HEK293 (cell line): ENCODE data around the gene NOXRED1.

Experiments
- CTCF ChIA-PET: fragments of 350-600 bp; formaldehyde crosslinking; extraction: SDS; loops from one replicate; lab custom pipeline; 2021; ENCODE audit warnings: antibody characterized with exemption; lab: Yijun Ruan, JAX
- POLR2A ChIA-PET: fragments of 300-600 bp; formaldehyde crosslinking; extraction: SDS; loops from one replicate; lab custom pipeline; 2020; ENCODE audit warnings: antibody characterized with exemption, inconsistent platforms; lab: Yijun Ruan, JAX
- H3K27ac ChIP-seq: fragments of 200-500 bp; sonication (Bioruptor generic); 2 replicates; pipeline ENCODE4 v1.5.1; 2014; ENCODE audit warnings: low read depth, low read length, control low read depth, inconsistent platforms; ENCODE audit errors: extremely low read depth
- H3K36me3 ChIP-seq, 2 experiments: fragments of 200-500 bp in 1 of 2; sonication (Bioruptor generic) in 1 of 2; 1 replicate in 1 of 2; 2 replicates in 1 of 2; pipeline ENCODE4 v1.5.1; 2014 to 2017; ENCODE audit warnings: inconsistent platforms in 2 of 2, low read length in 2 of 2; ENCODE audit not compliant: control insufficient read depth in 2 of 2, insufficient read depth in 1 of 2
- H3K4me1 ChIP-seq: fragments of 200-500 bp; sonication (Bioruptor generic); 2 replicates; pipeline ENCODE4 v1.5.1; 2014; ENCODE audit warnings: mild to moderate bottlenecking, low read length, inconsistent platforms; ENCODE audit not compliant: control insufficient read depth, insufficient read depth
- H3K4me3 ChIP-seq: 2 replicates; pipeline ENCODE4 v1.5.1; 2011; ENCODE audit warnings: low read depth, mild to moderate bottlenecking, control low read depth, low read length, moderate library complexity
- H3K9me3 ChIP-seq: fragments of 200-500 bp; sonication (Bioruptor generic); 2 replicates; pipeline ENCODE4 v1.5.1; 2014; ENCODE audit warnings: low read depth, low read length, inconsistent platforms; ENCODE audit not compliant: control insufficient read depth, insufficient read depth
- CTCF ChIP-seq: fragments of 450-650 bp; formaldehyde crosslinking; IDR thresholded peaks from 2 replicates; pipeline ENCODE4 v1.5.1; 2016; ENCODE audit warnings: missing biosample characterization, missing genetic modification characterization
- FEZF1 ChIP-seq: fragments of 450-650 bp; formaldehyde crosslinking; IDR thresholded peaks from 2 replicates; pipeline ENCODE4 v1.5.1; 2016; ENCODE audit warnings: missing biosample characterization, missing genetic modification characterization
- HIC1 ChIP-seq: fragments of 450-650 bp; formaldehyde crosslinking; IDR thresholded peaks from 2 replicates; pipeline ENCODE4 v1.5.1; 2016; ENCODE audit warnings: missing biosample characterization, missing genetic modification characterization
- KLF17 ChIP-seq: fragments of 450-650 bp; formaldehyde crosslinking; IDR thresholded peaks from 2 replicates; pipeline ENCODE4 v1.5.1; 2016; ENCODE audit warnings: missing biosample characterization, missing genetic modification characterization
- PRDM4 ChIP-seq: fragments of 450-650 bp; formaldehyde crosslinking; IDR thresholded peaks from 2 replicates; pipeline ENCODE4 v1.5.1; 2017; ENCODE audit warnings: missing biosample characterization, missing genetic modification characterization
- SETDB1 ChIP-seq: IDR thresholded peaks from one replicate; pipeline ENCODE4 v1.6.1; 2017; ENCODE audit warnings: mild to moderate bottlenecking, low read length, moderate library complexity, mixed read lengths; ENCODE audit not compliant: insufficient read length
- SP2 ChIP-seq: fragments of 450-650 bp; formaldehyde crosslinking; IDR thresholded peaks from 2 replicates; pipeline ENCODE4 v1.5.1; 2016; ENCODE audit warnings: missing biosample characterization, missing genetic modification characterization
- WT1 ChIP-seq: fragments of 450-650 bp; formaldehyde crosslinking; IDR thresholded peaks from 2 replicates; pipeline ENCODE4 v1.5.1; 2016; ENCODE audit warnings: missing biosample characterization, missing genetic modification characterization
- ZBTB21 ChIP-seq: fragments of 450-650 bp; formaldehyde crosslinking; IDR thresholded peaks from 2 replicates; pipeline ENCODE4 v1.5.1; 2017; ENCODE audit warnings: missing biosample characterization, missing genetic modification characterization
- ZFP3 ChIP-seq: fragments of 450-650 bp; formaldehyde crosslinking; IDR thresholded peaks from 2 replicates; pipeline ENCODE4 v1.5.1; 2016; ENCODE audit warnings: low read depth, missing biosample characterization, missing genetic modification characterization
- ZNF138 ChIP-seq: fragments of 450-650 bp; formaldehyde crosslinking; IDR thresholded peaks from 2 replicates; pipeline ENCODE4 v1.5.1; 2016; ENCODE audit warnings: missing biosample characterization, missing genetic modification characterization, borderline replicate concordance
- ZNF266 ChIP-seq: fragments of 450-650 bp; formaldehyde crosslinking; IDR thresholded peaks from 2 replicates; pipeline ENCODE4 v1.5.1; 2016; ENCODE audit warnings: missing biosample characterization, missing genetic modification characterization, low read depth
- ZNF341 ChIP-seq: fragments of 450-650 bp; formaldehyde crosslinking; IDR thresholded peaks from 2 replicates; pipeline ENCODE4; 2016; ENCODE audit warnings: low read depth, missing biosample characterization, missing genetic modification characterization
- ZNF37A ChIP-seq: fragments of 450-650 bp; IDR thresholded peaks from 2 replicates; pipeline ENCODE4 v1.5.1; 2018; ENCODE audit warnings: missing biosample characterization, missing genetic modification characterization
- ZNF510 ChIP-seq: fragments of 450-650 bp; formaldehyde crosslinking; IDR thresholded peaks from 2 replicates; pipeline ENCODE4 v1.5.1; 2018; ENCODE audit warnings: mild to moderate bottlenecking, missing genetic modification characterization, missing biosample characterization; ENCODE audit not compliant: insufficient replicate concordance
- ZNF544 ChIP-seq: fragments of 450-650 bp; formaldehyde crosslinking; IDR thresholded peaks from 2 replicates; pipeline ENCODE4 v1.5.0; 2017; ENCODE audit warnings: missing biosample characterization, missing genetic modification characterization
- ZNF561 ChIP-seq: fragments of 450-650 bp; IDR thresholded peaks from 2 replicates; pipeline ENCODE4 v1.5.1; 2018; ENCODE audit warnings: missing biosample characterization, missing genetic modification characterization, borderline replicate concordance
- ZNF621 ChIP-seq: fragments of 450-650 bp; formaldehyde crosslinking; IDR thresholded peaks from 2 replicates; pipeline ENCODE4 v1.5.1; 2017; ENCODE audit warnings: missing biosample characterization, missing genetic modification characterization
- ZNF658 ChIP-seq: fragments of 450-650 bp; formaldehyde crosslinking; IDR thresholded peaks from 2 replicates; pipeline ENCODE4; 2016; ENCODE audit warnings: missing biosample characterization, missing genetic modification characterization
- ZNF791 ChIP-seq: fragments of 450-650 bp; formaldehyde crosslinking; IDR thresholded peaks from 2 replicates; pipeline ENCODE4 v1.5.1; 2016; ENCODE audit warnings: missing biosample characterization, missing genetic modification characterization
- ZNF837 ChIP-seq: fragments of 450-650 bp; formaldehyde crosslinking; IDR thresholded peaks from 2 replicates; pipeline ENCODE4 v1.5.1; 2016; ENCODE audit warnings: missing biosample characterization, missing genetic modification characterization
- ZSCAN23 ChIP-seq: fragments of 450-650 bp; formaldehyde crosslinking; IDR thresholded peaks from 2 replicates; pipeline ENCODE4 v1.5.1; 2016; ENCODE audit warnings: missing biosample characterization, missing genetic modification characterization

NOXRED1 gene

GRCh38 chr14:77458249-77458950 is 35.1 kb upstream of the NOXRED1 start:
- H3K27ac ChIP-seq, result peak overlapping the region; percentile 90
- TF ChIP-seq ZNF561 (tag by site-specific recombination), result no peak
- no peak for TF ChIP-seq ZBTB21 (tag by site-specific recombination)
- no peak for TF ChIP-seq ZNF37A (tag by site-specific recombination)
- no peak for TF ChIP-seq ZNF791
- TF ChIP-seq HIC1 (tag by site-specific recombination), result no peak
- no peak for TF ChIP-seq ZNF837 (tag by site-specific recombination)
- no peak for TF ChIP-seq ZSCAN23
- TF ChIP-seq ZNF510, result no peak
- TF ChIP-seq ZNF341, result no peak
- no peak for TF ChIP-seq KLF17 (tag by site-specific recombination)
- TF ChIP-seq ZNF138 (tag by site-specific recombination), result no peak
- no peak for TF ChIP-seq ZNF658 (tag by site-specific recombination)
- no peak for TF ChIP-seq ZNF544 (tag by site-specific recombination)
- TF ChIP-seq ZNF266 (tag by site-specific recombination), result no peak
- no peak for TF ChIP-seq FEZF1 (tag by site-specific recombination)
- TF ChIP-seq SP2, result peak; percentile 33
- 0 out of 2 replicates have a peak, but pooled peaks have one; percentile 8 for TF ChIP-seq CTCF (tag by site-specific recombination)
- TF ChIP-seq ZNF621 (tag by site-specific recombination), result no peak
- 0 out of 2 replicates have a peak, but pooled peaks have one; percentile 4 for TF ChIP-seq PRDM4 (tag by site-specific recombination)
- no peak for TF ChIP-seq SETDB1
- peak; percentile 40; the same call in 1 of the 2 replicates for TF ChIP-seq WT1 (tag by site-specific recombination)
- no peak for TF ChIP-seq ZFP3 (tag by site-specific recombination)

More at GRCh38 chr14:77458249-77458950, 35.1 kb upstream of the NOXRED1 start:
- Histone ChIP-seq H3K9me3 (no peaks in the 10 kb centered on the region), H3K4me3 (peak overlapping the region; percentile 90), H3K36me3 (peaks cover 32 to 43% of the 10 kb centered on the region in 2 experiments), H3K4me1 (peaks cover 4% of the 10 kb centered on the region)
- ChIA-PET POLR2A (interaction anchor here (0.6 to 2.6 kb wide), 12 partner anchors 26 to 429 kb away, joined by 3 to 18 read pairs (median 3); partner anchors contain the start of genes GSTZ1, ISM2, POMT2 and SAMD15), CTCF (interaction anchor here (0.6 to 2.2 kb wide), 23 partner anchors 9 to 583 kb away, joined by 3 to 12 read pairs (median 4); partner anchors contain the start of genes ALKBH1, ISM2 and SLIRP)
